Neutrophil (primary cell): ENCODE data around the gene DNAJB8.

ENCODE experiments used
- H3K27ac ChIP-seq: fragments of 200-600 bp; sonication (generic); 2 replicates; pipeline ENCODE4 v1.5.1; 2016; ENCODE audit warnings: mild to moderate bottlenecking, moderate library complexity
- H3K27me3 ChIP-seq: fragments of 200-600 bp; sonication (generic); 2 replicates; pipeline ENCODE4 v1.6.0; 2016; ENCODE audit warnings: mild to moderate bottlenecking
- H3K36me3 ChIP-seq: fragments of 200-600 bp; sonication (generic); 2 replicates; pipeline ENCODE4 v1.5.1; 2017
- H3K4me1 ChIP-seq, 2 experiments: fragments of 200-600 bp in 1 of 2; sonication (generic) in 1 of 2; 1 replicate in 1 of 2; 2 replicates in 1 of 2; pipeline versions ENCODE4 v1.5.1 to v1.6.1; 2013 to 2016; ENCODE audit warnings: low read depth in 1 of 2, low read length in 1 of 2, mild to moderate bottlenecking in 1 of 2, moderate library complexity in 1 of 2; ENCODE audit not compliant: control insufficient read depth in 1 of 2, insufficient read depth in 1 of 2
- H3K4me3 ChIP-seq, 2 experiments: fragments of 200-600 bp in 1 of 2; sonication (generic) in 1 of 2; 1 replicate in 1 of 2; 2 replicates in 1 of 2; pipeline ENCODE4 v1.5.1; 2013 to 2016; ENCODE audit warnings: low read depth in 1 of 2, low read length in 1 of 2, mild to moderate bottlenecking in 1 of 2, moderate library complexity in 1 of 2
- H3K9me3 ChIP-seq: fragments of 200-600 bp; sonication (generic); 2 replicates; pipeline ENCODE4 v1.5.1; 2016
- TF ChIP-seq, protein P1 (sequence below): fragments of 200-600 bp; sonication (generic); IDR thresholded peaks from 2 replicates; pipeline ENCODE4 v1.5.1; 2016; ENCODE audit warnings: antibody characterized with exemption

The DNAJB8 gene

DNA sequence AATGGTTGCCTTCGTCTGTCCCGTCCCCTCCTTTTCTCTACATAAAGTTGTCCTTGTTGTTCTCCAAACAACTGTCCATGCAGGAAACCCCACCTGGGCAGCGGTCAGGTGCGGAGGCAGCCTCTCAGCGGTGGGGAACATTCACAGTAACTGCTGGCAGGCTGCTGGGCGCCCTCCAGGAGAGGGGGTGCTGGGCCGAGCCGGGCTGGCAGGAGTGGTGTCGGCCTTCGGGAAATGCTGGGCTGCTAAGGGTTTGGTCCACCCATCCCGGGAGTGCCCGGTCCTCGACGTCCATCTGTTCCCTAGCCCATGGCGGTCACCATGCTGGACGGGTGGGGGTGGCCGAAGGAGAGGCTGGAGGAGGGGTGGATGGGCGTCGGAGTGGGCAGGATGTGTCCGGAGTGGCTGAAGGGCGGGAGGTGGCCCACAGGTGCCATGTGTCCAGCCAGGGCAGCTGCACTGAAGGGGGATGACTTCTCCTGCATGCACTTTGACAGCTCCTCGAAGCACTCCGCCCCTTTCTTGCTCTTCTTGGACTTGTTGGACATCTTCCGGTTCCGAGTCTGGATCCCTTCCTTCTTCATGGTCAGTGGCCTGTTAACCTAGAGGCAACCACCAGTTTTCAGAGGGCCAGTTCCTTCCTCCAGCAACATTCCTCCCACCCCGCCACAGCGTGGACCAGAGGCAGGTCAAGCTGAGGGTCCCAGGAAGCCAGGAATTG lies 14.2 kb upstream of the DNAJB8 start:
- H3K27ac ChIP-seq = no peak overlapping the region
- TF ChIP-seq, protein P1, sequence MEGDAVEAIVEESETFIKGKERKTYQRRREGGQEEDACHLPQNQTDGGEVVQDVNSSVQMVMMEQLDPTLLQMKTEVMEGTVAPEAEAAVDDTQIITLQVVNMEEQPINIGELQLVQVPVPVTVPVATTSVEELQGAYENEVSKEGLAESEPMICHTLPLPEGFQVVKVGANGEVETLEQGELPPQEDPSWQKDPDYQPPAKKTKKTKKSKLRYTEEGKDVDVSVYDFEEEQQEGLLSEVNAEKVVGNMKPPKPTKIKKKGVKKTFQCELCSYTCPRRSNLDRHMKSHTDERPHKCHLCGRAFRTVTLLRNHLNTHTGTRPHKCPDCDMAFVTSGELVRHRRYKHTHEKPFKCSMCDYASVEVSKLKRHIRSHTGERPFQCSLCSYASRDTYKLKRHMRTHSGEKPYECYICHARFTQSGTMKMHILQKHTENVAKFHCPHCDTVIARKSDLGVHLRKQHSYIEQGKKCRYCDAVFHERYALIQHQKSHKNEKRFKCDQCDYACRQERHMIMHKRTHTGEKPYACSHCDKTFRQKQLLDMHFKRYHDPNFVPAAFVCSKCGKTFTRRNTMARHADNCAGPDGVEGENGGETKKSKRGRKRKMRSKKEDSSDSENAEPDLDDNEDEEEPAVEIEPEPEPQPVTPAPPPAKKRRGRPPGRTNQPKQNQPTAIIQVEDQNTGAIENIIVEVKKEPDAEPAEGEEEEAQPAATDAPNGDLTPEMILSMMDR = no peak
- H3K27me3 ChIP-seq = peaks cover 87% of the 10 kb centered on the region
- H3K36me3 ChIP-seq = no peaks in the 10 kb centered on the region
- H3K4me3 ChIP-seq = no peak overlapping the region
- no peaks in the 10 kb centered on the region for H3K9me3 ChIP-seq
- H3K4me1 ChIP-seq = no peaks in the 10 kb centered on the region

DNA sequence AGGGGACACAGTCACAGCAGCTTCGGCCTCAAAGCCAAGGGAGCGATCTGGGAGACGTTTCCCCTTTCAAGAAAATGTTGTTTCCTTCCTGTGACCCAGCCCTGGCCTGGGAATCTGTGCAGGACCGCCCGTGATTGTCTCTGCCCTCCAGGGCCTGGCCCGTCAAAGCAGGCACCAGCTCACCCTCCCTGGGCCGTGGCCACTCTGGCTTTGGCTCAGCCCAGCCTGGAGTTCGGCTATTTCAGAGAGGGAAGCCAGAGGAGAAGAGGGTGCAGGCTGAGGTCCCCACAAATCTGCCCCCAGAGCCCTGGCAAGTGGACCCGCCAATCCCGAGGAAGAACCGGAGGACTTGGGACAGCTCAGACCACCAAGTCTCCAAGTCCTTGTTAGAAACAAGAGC lies 13.6 kb upstream of the DNAJB8 start:
- Histone ChIP-seq H3K4me1 (no peaks in the 10 kb centered on the region), H3K27ac (no peak overlapping the region), H3K27me3 (peaks cover 85% of the 10 kb centered on the region), H3K9me3 (no peaks in the 10 kb centered on the region), H3K36me3 (no peaks in the 10 kb centered on the region), H3K4me3 (no peak overlapping the region)
- TF ChIP-seq, protein P1 = no peak

DNA sequence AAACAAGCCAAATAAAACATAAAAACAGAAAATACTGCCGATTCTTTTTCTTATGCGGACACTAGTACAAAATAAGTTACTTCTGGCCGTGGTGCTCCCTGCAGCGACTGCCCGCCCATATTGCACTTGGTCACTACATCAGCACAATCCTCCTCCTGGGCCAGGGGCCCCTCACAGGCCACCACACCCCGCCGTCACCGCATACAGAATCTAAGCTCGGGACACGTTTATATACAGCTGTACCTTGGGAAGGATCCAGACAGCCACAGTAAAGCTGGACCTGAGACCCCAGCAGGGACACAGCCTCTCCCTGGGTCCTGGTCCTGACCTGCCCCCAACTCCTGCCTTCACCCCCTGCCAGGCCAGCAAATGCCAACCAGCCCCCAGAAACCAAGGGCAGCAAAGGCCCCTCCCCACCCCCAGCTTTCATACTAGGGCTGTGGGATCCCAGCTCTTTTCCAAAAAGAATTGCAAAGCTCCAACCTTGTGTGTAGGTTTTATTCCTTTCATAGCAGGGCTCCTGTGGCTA lies 12.9 kb upstream of the DNAJB8 start:
- H3K4me3 ChIP-seq = no peak overlapping the region
- peaks cover 82% of the 10 kb centered on the region for H3K27me3 ChIP-seq
- no peak overlapping the region for H3K27ac ChIP-seq
- no peaks in the 10 kb centered on the region for H3K36me3 ChIP-seq
- TF ChIP-seq, protein P1 = no peak
- no peaks in the 10 kb centered on the region for H3K4me1 ChIP-seq
- H3K9me3 ChIP-seq = no peaks in the 10 kb centered on the region

DNA sequence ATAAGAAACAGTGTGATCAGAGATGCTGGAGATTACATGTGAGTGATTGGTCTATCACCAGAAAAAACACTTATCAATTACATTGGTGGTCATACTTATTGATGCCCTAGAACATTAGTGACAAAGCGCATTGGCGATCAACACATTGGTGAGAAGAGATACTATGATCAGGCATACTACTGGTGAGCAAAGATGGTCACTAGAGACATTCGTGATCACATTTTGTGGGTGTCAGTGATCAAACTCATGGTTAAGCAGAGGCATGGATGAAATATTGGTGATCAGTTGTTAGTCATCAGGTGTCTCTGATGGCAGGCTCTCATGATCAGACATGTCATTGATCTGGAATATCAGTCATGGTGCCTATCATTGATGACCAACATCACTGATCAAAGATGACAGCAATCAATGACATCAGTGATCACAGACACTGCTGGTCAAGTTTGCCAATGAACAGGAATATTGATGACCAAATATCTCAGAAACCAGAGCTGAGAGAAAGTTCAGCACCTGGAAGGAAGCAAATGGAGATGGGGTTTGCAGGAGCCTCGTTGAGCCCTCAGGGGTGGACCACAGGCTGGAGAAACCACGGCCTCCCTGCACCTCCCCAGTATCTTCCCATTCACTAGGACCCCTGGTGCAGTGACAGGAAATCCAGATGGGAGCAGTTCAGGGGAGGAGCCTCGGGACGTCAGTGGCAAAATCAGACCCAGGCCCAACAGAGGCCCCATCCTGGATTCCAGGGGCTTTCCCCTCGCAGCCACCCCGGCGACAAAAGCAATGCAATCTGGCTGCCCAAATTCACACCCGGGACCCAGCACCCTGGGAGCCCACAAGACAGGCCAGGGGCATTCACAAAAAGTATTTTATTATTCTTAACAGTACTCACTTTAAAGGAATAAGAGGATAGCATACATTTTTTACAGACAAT lies 12.2 kb upstream of the DNAJB8 start:
- no peaks in the 10 kb centered on the region for H3K36me3 ChIP-seq
- TF ChIP-seq, protein P1 = no peak
- H3K4me1 ChIP-seq = no peaks in the 10 kb centered on the region
- peaks cover 79% of the 10 kb centered on the region for H3K27me3 ChIP-seq
- no peaks in the 10 kb centered on the region for H3K9me3 ChIP-seq
- no peak overlapping the region for H3K4me3 ChIP-seq
- H3K27ac ChIP-seq = no peak overlapping the region

DNA sequence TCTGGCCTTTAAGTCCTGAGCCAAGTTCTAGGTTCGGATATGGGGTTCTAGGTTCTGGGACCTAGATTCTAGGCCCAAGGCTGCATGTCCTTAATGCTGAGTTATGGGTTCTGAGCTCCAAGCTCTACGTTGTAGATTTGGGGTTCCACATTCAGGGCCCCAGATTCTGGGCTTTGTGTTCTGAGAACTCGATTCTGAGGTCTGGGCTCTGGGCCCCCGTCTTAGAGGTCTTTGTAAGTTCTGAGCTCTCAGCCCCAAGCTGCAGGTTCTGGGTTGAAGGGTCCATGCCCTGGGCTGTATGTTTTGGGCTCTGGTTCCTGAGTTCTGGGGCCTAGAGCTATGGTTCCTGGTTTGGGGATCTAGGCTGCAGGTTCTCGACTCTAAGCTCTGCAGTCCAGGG lies 10.0 kb upstream of the DNAJB8 start:
- H3K9me3 ChIP-seq = no peaks in the 10 kb centered on the region
- H3K4me1 ChIP-seq = no peaks in the 10 kb centered on the region
- H3K27ac ChIP-seq = no peak overlapping the region
- H3K27me3 ChIP-seq = peaks cover 67% of the 10 kb centered on the region
- TF ChIP-seq, protein P1 = no peak
- no peaks in the 10 kb centered on the region for H3K36me3 ChIP-seq
- H3K4me3 ChIP-seq = no peak overlapping the region
